Tibial artery (tissue), 4 donors: Measurements from ENCODE around the gene CYP24A1.

ENCODE experiments used
- DNase-seq, 2 donors: peaks; one replicate each; pipeline ENCODE4 v3.0.0-alpha.2; 2019
- H3K27ac ChIP-seq, 2 donors: fragments of 200-600 bp; sonication (generic) in 1 of 2; 1 replicate in 1 of 2; 2 replicates in 1 of 2; pipeline ENCODE4 v1.5.1; 2018 to 2019; ENCODE audit warnings: mild to moderate bottlenecking in 1 of 2
- H3K27me3 ChIP-seq, 2 donors: fragments of 200-600 bp; sonication (generic) in 1 of 2; one replicate each; pipeline versions ENCODE4 v1.5.1 to v1.6.0; 2016 to 2019
- H3K36me3 ChIP-seq, 3 donors: fragments of 200-600 bp; sonication (generic) in 2 of 3; one replicate each; pipeline ENCODE4 v1.5.1; 2016 to 2019; ENCODE audit warnings: mild to moderate bottlenecking in 2 of 3
- H3K4me1 ChIP-seq, 4 donors: fragments of 200-600 bp; sonication (generic) in 2 of 4; 1 replicate in 3 of 4; 2 replicates in 1 of 4; pipeline ENCODE4 v1.5.1; 2016 to 2019
- H3K4me3 ChIP-seq, 2 donors: fragments of 200-600 bp; sonication (generic) in 1 of 2; 1 replicate in 1 of 2; 2 replicates in 1 of 2; pipeline ENCODE4 v1.5.1; 2018 to 2019; ENCODE audit warnings: mild to moderate bottlenecking in 2 of 2
- H3K9me3 ChIP-seq, 3 donors: fragments of 200-600 bp; sonication (generic) in 1 of 3; one replicate each; pipeline ENCODE4 v1.5.1; 2016 to 2019
- intact Hi-C: fragments of 100-400 bp; cut with DNase I; formaldehyde crosslinking; loops from one replicate; pipeline ENCODE4 v1.15.0; 2023; ENCODE audit warnings: low total_unique reads
- TF ChIP-seq, protein P1 (sequence below), 2 experiments: fragments of 200-600 bp in 1 of 2; fragments of 450-650 bp in 1 of 2; IDR thresholded peaks; one replicate each; pipeline ENCODE4 v1.5.1; 2017 to 2019; ENCODE audit warnings: antibody characterized with exemption in 2 of 2, mild to moderate bottlenecking in 1 of 2, moderate library complexity in 1 of 2

Gene CYP24A1

DNA sequence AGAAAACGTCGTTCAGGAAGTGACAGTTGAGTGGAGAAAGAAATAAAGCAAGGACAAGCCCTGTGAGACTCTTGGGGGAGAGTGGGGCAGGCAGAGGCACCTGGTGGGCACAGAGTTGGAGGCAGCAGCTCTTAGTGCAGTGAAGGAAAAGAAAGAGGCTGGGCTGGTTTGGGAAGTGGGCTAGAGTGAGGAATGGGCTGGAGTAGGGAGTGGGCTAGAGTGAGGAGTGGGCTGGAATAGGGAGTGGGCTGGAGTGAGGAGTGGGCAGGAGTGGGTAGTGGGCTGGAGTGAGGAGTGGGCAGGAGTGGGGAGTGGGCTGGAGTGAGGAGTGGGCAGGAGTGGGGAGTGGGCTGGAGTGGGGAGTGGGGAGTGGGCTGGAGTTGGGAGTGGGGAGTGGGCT is 59.7 kb downstream of the CYP24A1 start:
- no peaks in the 10 kb centered on the region for H3K36me3 ChIP-seq
- H3K4me3 ChIP-seq = no peak overlapping the region
- DNase-seq = no peak
- no peaks in the 10 kb centered on the region for H3K9me3 ChIP-seq
- no peak overlapping the region for H3K27ac ChIP-seq
- no peaks in the 10 kb centered on the region for H3K4me1 ChIP-seq
- TF ChIP-seq, protein P1, sequence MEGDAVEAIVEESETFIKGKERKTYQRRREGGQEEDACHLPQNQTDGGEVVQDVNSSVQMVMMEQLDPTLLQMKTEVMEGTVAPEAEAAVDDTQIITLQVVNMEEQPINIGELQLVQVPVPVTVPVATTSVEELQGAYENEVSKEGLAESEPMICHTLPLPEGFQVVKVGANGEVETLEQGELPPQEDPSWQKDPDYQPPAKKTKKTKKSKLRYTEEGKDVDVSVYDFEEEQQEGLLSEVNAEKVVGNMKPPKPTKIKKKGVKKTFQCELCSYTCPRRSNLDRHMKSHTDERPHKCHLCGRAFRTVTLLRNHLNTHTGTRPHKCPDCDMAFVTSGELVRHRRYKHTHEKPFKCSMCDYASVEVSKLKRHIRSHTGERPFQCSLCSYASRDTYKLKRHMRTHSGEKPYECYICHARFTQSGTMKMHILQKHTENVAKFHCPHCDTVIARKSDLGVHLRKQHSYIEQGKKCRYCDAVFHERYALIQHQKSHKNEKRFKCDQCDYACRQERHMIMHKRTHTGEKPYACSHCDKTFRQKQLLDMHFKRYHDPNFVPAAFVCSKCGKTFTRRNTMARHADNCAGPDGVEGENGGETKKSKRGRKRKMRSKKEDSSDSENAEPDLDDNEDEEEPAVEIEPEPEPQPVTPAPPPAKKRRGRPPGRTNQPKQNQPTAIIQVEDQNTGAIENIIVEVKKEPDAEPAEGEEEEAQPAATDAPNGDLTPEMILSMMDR (IDR thresholded peaks at IDR 0.05) = no peak
- intact Hi-C loops = no loop called here
- no peaks in the 10 kb centered on the region for H3K27me3 ChIP-seq

DNA sequence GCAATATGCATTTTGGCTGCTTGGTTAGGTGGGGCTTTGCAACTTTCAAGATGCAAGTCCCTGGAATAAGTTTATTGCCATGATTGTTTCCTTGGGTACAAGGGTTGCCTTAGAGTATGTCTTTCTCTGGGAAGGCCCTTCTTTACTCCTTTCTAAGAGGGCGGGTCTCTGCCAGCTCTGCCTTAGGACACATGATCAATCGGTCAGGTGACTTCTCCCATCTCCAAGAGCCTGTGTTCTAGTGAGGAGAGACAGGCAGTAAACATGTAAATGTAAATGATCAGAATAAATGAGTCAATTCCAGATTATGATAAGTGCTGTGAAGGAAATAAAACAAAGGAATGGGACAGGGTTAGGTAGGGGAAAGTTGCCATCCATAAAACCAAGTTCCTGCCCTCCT is 60.2 kb downstream of the CYP24A1 start:
- Histone ChIP-seq H3K36me3 (no peaks in the 10 kb centered on the region), H3K9me3 (no peaks in the 10 kb centered on the region), H3K27me3 (no peaks in the 10 kb centered on the region), H3K27ac (no peak overlapping the region), H3K4me1 (no peaks in the 10 kb centered on the region), H3K4me3 (no peak overlapping the region)
- TF ChIP-seq, protein P1 (IDR thresholded peaks at IDR 0.05) = no peak
- intact Hi-C loops = no loop called here
- no peak for DNase-seq

- TF ChIP-seq, protein P1 (IDR thresholded peaks at IDR 0.05) = no peak
- H3K27me3 ChIP-seq = no peaks in the 10 kb centered on the region
- no peak overlapping the region for H3K4me3 ChIP-seq
- intact Hi-C loops = no loop called here
- H3K36me3 ChIP-seq = no peaks in the 10 kb centered on the region
- no peak overlapping the region for H3K27ac ChIP-seq
- no peak for DNase-seq
- no peaks in the 10 kb centered on the region for H3K9me3 ChIP-seq
- H3K4me1 ChIP-seq = no peaks in the 10 kb centered on the region
These were observed 61.4 kb downstream of the CYP24A1 start for GRCh38 chr20:54112221-54112884.

DNA sequence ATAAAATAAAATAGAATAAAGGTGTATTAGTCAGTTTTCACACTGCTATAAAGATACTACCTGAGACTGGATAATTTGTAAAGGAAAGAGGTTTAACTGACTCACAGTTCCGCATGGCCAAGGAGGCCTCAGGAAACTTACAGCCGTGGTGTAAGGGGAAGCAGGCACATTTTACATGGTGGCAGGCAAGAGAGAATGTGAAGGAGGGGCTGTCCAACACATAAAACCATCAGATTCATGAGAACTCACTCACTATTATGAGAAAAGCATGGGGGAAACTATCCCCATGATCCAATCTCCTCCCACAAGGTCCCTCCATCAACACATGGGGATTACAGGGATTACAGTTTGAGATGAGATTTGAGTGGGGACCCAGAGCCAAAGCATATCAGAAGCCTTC is 62.3 kb downstream of the CYP24A1 start:
- TF ChIP-seq, protein P1 (IDR thresholded peaks at IDR 0.05) = no peak
- Histone ChIP-seq H3K4me1 (no peaks in the 10 kb centered on the region), H3K9me3 (no peaks in the 10 kb centered on the region), H3K27me3 (no peaks in the 10 kb centered on the region), H3K4me3 (no peak overlapping the region), H3K27ac (no peak overlapping the region), H3K36me3 (no peaks in the 10 kb centered on the region)
- intact Hi-C loops = no loop called here
- no peak for DNase-seq

DNA sequence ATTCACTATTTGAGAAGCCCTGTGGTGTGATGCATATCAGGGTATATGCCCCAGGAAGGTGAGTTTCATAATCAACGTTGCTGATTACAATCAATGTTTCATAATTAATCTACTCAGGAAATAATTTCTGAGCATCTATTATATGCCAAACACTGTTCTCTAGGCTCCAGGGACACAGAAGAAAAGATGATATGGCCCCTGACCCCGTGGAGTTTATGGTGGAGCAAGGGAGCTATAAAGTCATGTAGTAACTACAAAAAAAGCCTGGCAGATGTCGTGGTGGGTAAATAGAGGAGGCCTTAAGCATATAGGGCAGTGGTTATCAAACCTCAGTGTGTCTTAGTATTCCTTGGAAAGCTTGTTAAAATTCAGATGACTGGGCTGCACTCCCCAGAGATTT is 63.3 kb downstream of the CYP24A1 start:
- TF ChIP-seq, protein P1 (IDR thresholded peaks at IDR 0.05) = no peak
- DNase-seq = no peak
- no peak overlapping the region for H3K27ac ChIP-seq
- intact Hi-C loops = no loop called here
- H3K4me3 ChIP-seq = no peak overlapping the region
- no peaks in the 10 kb centered on the region for H3K9me3 ChIP-seq
- no peaks in the 10 kb centered on the region for H3K27me3 ChIP-seq
- no peaks in the 10 kb centered on the region for H3K36me3 ChIP-seq
- no peaks in the 10 kb centered on the region for H3K4me1 ChIP-seq

- Histone ChIP-seq H3K9me3 (no peaks in the 10 kb centered on the region), H3K27me3 (no peaks in the 10 kb centered on the region), H3K27ac (no peak overlapping the region), H3K4me1 (no peaks in the 10 kb centered on the region), H3K36me3 (no peaks in the 10 kb centered on the region), H3K4me3 (no peak overlapping the region)
- intact Hi-C loops = no loop called here
- DNase-seq = no peak
- TF ChIP-seq, protein P1 (IDR thresholded peaks at IDR 0.05) = no peak
These were observed 63.7 kb downstream of the CYP24A1 start for GRCh38 chr20:54110041-54110440.
